Psoas muscle (tissue), 8 donors: ENCODE results near the gene DOCK6. TPM values are rescaled to one million over a fixed set of nuclear protein-coding genes. Genes with fewer than 3 reads are reported as not detected.

Source experiments
- ATAC-seq, 4 donors: fragments of 200-7000 bp; cut with Tn5 transposase; one replicate each; pipeline ENCODE4 v1.9.1; 2020; ENCODE audit warnings: moderate library complexity in 3 of 4, mild to moderate bottlenecking in 2 of 4
- DNase-seq, 2 donors: peaks; one replicate each; pipeline ENCODE4 v3.0.0-alpha.2; 2020
- H3K27ac ChIP-seq: fragments of 200-600 bp; one replicate; pipeline ENCODE4 v1.8.0; 2022
- H3K27me3 ChIP-seq, 3 donors: fragments of 200-600 bp in 1 of 3; one replicate each; pipeline versions ENCODE4 v1.6.1 to v1.8.0; 2013 to 2022; ENCODE audit warnings: low read length in 2 of 3, mild to moderate bottlenecking in 2 of 3, moderate library complexity in 1 of 3; ENCODE audit not compliant: insufficient read depth in 3 of 3
- H3K36me3 ChIP-seq, 2 donors: fragments of 200-600 bp in 1 of 2; one replicate each; pipeline versions ENCODE4 v1.6.1 to v1.8.0; 2013 to 2022; ENCODE audit warnings: low read depth in 1 of 2, mild to moderate bottlenecking in 1 of 2, moderate library complexity in 1 of 2; ENCODE audit not compliant: insufficient read depth in 1 of 2
- H3K4me1 ChIP-seq: fragments of 200-600 bp; one replicate; pipeline ENCODE4 v1.8.0; 2022
- H3K4me3 ChIP-seq: fragments of 200-600 bp; one replicate; pipeline ENCODE4 v1.8.0; 2022; ENCODE audit warnings: mild to moderate bottlenecking
- H3K9me3 ChIP-seq: fragments of 200-600 bp; one replicate; pipeline ENCODE4 v1.8.0; 2022
- WGBS, 3 donors: extraction: QIAGEN DNeasy Blood & Tissue Kit; methylation state at CpG; one replicate each; pipeline versions ENCODE4 v1.1.6 to v1.1.7; 2013; 5-methylcytosine and 5-hydroxymethylcytosine counted together
- intact Hi-C, 2 donors: fragments of 100-400 bp; cut with DNase I; formaldehyde crosslinking; loops; one replicate each; pipeline versions ENCODE4 v1.11.0 to v1.14.2; 2022
- polyA plus RNA-seq, 3 donors: library from polyadenylated mRNA; stranded (reverse); fragments of 200-250 nt; gene quantifications; one replicate each; pipeline ENCODE4 v1.2.3, GENCODE V29; 2013
- total RNA-seq, 4 donors: library from RNA; stranded (reverse); fragmentation: NEBNext Ultra II Directional in 2 of 4; extraction: Animal tissue kit (Norgen Biotek cat#: 25700) in 2 of 4; gene quantifications; one replicate each; pipeline versions ENCODE4 v1.2.1 to v1.2.4, GENCODE V29; 2021 to 2023
- TF ChIP-seq, protein P1 (sequence below): fragments of 200-600 bp; IDR thresholded peaks from one replicate; pipeline ENCODE4 v1.8.0; 2022; ENCODE audit warnings: antibody characterized with exemption
- donor health status: healthy with polysubstance abuse.
- donor health status: DM: no; HTN: no; CAD: no; lungs with moderate emphysema.
- donor health status: Bipolar disorder and iron deficiency.
- donor health status: healthy.
- donor health status: DM: yes; HTN: yes; CAD: no.
- donor health status: DM: no; HTN: no; CAD: no.
- donor health status: DM: no; HTN: no; CAD: no.
- donor health status: DM: yes; HTN: yes; CAD: no.

Gene DOCK6
- total and polyA plus RNA-seq, 7 donors, result 8.7 to 27.1 (median 15.3) TPM

DNA sequence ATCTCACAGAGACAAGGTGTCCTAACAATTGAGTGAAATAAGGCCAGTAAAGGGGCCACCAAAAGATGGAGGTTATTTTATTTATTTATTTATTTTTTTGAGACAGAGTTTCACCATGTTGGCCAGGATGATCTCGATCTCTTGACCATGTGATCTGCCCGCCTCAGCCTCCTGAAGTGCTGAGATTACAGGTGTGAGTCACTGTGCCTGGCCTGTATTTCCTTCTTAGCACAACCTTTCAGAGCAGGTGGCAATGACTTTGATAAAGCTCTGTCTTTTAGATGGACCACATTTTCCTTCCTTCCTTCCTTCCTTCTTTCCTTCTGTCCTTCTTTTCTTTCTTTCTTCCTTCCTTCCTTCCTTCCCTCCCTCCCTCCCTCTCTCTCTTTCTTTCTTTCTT is 11.0 kb upstream of the DOCK6 start:
- H3K9me3 ChIP-seq, result no peaks in the 10 kb centered on the region
- DNase-seq (no peak), ATAC-seq (no peak)
- intact Hi-C loops, result no loop called here
- no peaks in the 10 kb centered on the region for H3K4me1 ChIP-seq
- 75 to 81% (median 80%) methylated on average over 2 of the region's 2 CpGs for WGBS, 3 donors
- no peak overlapping the region for H3K4me3 ChIP-seq
- H3K27me3 ChIP-seq, result peaks cover 0 to 4% (median 0%) of the 10 kb centered on the region in 3 donors
- TF ChIP-seq, protein P1, sequence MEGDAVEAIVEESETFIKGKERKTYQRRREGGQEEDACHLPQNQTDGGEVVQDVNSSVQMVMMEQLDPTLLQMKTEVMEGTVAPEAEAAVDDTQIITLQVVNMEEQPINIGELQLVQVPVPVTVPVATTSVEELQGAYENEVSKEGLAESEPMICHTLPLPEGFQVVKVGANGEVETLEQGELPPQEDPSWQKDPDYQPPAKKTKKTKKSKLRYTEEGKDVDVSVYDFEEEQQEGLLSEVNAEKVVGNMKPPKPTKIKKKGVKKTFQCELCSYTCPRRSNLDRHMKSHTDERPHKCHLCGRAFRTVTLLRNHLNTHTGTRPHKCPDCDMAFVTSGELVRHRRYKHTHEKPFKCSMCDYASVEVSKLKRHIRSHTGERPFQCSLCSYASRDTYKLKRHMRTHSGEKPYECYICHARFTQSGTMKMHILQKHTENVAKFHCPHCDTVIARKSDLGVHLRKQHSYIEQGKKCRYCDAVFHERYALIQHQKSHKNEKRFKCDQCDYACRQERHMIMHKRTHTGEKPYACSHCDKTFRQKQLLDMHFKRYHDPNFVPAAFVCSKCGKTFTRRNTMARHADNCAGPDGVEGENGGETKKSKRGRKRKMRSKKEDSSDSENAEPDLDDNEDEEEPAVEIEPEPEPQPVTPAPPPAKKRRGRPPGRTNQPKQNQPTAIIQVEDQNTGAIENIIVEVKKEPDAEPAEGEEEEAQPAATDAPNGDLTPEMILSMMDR, result no peak
- H3K27ac ChIP-seq, result no peak overlapping the region
- no peaks in the 10 kb centered on the region for H3K36me3 ChIP-seq

DNA sequence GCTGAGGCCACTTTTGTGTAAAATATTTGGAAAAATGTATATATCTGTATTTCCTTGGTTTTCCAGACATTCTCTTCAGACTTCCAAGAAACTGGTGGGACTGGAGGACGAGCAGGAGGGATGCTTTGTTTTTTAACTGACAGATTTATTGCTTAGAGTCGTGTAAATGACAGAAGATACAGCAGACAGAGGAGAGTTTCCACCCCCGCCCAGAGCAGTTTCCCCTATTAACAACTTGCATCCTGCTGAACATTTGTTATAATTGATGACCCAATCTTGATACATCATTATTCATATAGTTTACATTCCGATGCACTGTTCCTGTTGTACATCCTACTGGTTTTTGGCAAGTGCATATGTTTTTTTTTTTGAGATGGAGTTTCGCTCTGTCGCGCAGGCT is 7.1 kb upstream of the DOCK6 start:
- TF ChIP-seq, protein P1, result no peak
- no peak overlapping the region for H3K4me3 ChIP-seq
- H3K36me3 ChIP-seq, result no peaks in the 10 kb centered on the region
- peak overlapping the region; percentile 65 for H3K27ac ChIP-seq
- 42 to 53% (median 51%) methylated on average over 6 to 7 of the region's 7 CpGs for WGBS, 3 donors
- no peak for ATAC-seq
- no peaks in the 10 kb centered on the region for H3K4me1 ChIP-seq
- intact Hi-C loops, result loop anchor here in 1 of 2 donors (1.0 kb wide), 1 partner anchor 43 kb away; no protein-coding TSS in a partner anchor
- no peak for DNase-seq
- peaks cover 0 to 9% (median 5%) of the 10 kb centered on the region in 3 donors for H3K27me3 ChIP-seq
- no peaks in the 10 kb centered on the region for H3K9me3 ChIP-seq

DNA sequence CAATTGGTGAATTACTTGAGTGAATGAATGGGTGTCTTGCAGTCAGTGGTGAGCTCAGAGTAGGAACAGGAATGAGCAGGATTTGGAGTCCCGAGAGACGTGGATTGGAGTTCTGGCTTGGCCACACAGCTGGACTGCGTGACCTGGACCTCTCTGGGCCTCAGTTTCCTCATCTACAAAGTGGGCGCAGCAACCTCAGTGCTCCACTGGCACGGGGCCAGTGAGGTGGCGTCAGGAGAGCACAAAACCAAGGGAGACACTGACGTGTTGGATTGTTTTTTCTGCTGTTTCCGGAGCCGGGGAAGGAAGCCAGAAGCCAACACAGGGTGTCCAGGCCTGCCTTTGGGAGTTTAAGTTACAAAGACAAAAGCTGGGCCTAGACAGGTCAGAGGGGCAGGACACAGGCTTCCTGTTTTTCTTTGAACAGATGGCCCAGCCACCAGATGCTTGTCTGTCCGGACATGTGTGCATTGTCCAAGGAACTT is 6.5 kb upstream of the DOCK6 start:
- H3K27ac ChIP-seq, result peak overlapping the region; percentile 65
- intact Hi-C loops, result loop anchor here in 1 of 2 donors (1.0 kb wide), 1 partner anchor 43 kb away; no protein-coding TSS in a partner anchor

DNA sequence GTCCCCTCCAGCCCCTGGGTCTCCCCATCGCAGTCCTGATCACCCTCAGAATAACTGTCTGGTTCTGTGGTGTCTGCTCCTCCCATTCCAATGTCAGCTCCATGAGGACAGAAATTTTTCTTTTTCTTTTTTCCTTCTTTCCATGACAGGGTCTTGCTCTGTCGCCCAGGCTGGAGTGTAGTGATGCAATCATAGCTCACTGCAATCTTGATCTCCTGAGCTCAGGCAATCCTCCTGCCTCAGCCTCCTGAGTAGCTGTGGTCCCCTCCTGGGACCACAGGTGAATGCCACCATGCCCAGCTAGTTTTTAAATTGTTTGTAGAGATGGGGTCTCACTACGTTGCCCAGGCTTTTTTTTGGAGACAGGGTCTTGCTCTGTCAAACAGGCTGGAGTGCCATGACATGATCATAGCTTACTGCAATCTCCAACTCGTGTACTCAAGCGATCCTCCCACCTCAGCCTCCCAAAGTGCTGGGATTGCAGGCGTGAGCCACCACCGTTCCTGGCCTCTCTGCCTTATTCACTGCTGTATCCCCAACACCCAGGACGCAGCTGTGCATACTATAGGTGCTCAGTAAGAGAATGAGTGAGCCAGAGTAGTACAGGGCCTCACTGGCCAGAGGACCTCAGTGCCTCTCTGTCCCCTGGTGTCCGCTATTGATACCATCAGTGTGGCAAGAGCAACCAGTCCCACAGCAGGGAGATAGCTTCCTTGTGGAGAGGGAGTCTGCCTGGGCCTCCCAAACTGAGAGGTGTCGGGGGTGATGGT is 5.2 kb upstream of the DOCK6 start:
- Histone ChIP-seq H3K27ac (no peak overlapping the region), H3K4me1 (no peaks in the 10 kb centered on the region), H3K27me3 (peaks cover 0 to 23% (median 6%) of the 10 kb centered on the region in 3 donors), H3K9me3 (no peaks in the 10 kb centered on the region), H3K36me3 (no peaks in the 10 kb centered on the region), H3K4me3 (no peak overlapping the region)
- intact Hi-C loops, result no loop called here
- DNase-seq, result no peak
- WGBS, 3 donors, result 87 to 88% (median 87%) methylated on average over 10 of the region's 10 CpGs
- ATAC-seq, result no peak
- TF ChIP-seq, protein P1, result no peak

More for the DNA sequence above, 6.5 kb upstream of the DOCK6 start:
- H3K36me3 ChIP-seq, result no peaks in the 10 kb centered on the region
- peaks cover 0 to 9% (median 3%) of the 10 kb centered on the region in 3 donors for H3K27me3 ChIP-seq
- peak; percentile 61 to 82 for DNase-seq
- no peaks in the 10 kb centered on the region for H3K4me1 ChIP-seq
- WGBS, 3 donors, result 23 to 36% (median 34%) methylated on average over 10 of the region's 10 CpGs
- ATAC-seq, result peak; percentile 32 to 78 (median 63)
- TF ChIP-seq, protein P1, result no peak
- H3K4me3 ChIP-seq, result no peak overlapping the region
- no peaks in the 10 kb centered on the region for H3K9me3 ChIP-seq
